Bronchial epithelial cell (primary cell): Measurements from ENCODE around the gene ITGA4. TPM values are rescaled to one million over a fixed set of nuclear protein-coding genes. Genes with fewer than 3 reads are reported as not detected.
A peak's percentile ranks its signal among the peaks of the same experiment; 100 is the strongest.

Source experiments
- DNase-seq: peaks from one replicate; pipeline ENCODE4 v3.0.0-alpha.2; 2010; ENCODE audit warnings: low read depth
- FAIRE-seq: peaks from 2 replicates; lab custom pipeline; 2011; peaks lifted over from hg19 to GRCh38; lab: Jason Lieb, UNC
- H3K27me3 ChIP-seq: 2 replicates; pipeline ENCODE4 v1.5.1; 2011; ENCODE audit warnings: low read length; ENCODE audit not compliant: control insufficient read depth, insufficient read depth
- H3K36me3 ChIP-seq: 2 replicates; pipeline ENCODE4 v1.5.1; 2011; ENCODE audit warnings: low read length; ENCODE audit not compliant: control insufficient read depth, insufficient read depth
- H3K4me3 ChIP-seq: 2 replicates; pipeline ENCODE4 v1.5.1; 2011; ENCODE audit warnings: mild to moderate bottlenecking, low read depth, low read length, control low read depth
- CTCF ChIP-seq: IDR thresholded peaks from 2 replicates; pipeline ENCODE4 v1.5.1; 2011; ENCODE audit warnings: mild to moderate bottlenecking, moderate library complexity, low read length, control low read depth, inconsistent platforms; ENCODE audit not compliant: insufficient read depth, severe bottlenecking
- total RNA-seq: library from RNA; depleted of rRNA; stranded (reverse); fragments of >200 nt; gene quantifications from 2 replicates; pipeline ENCODE4 v1.2.1, GENCODE V29; 2014

ITGA4 gene
- total RNA-seq, 1 donor from 2014 or later = 0.79 TPM

- FAIRE-seq (no peak), DNase-seq (peak; percentile 33)
- Histone ChIP-seq H3K4me3 (no peak overlapping the region), H3K27me3 (no peaks in the 10 kb centered on the region), H3K36me3 (no peaks in the 10 kb centered on the region)
- peak; percentile 1 for TF ChIP-seq CTCF
Measured at GRCh38 chr2:181570833-181571661, 113.9 kb downstream of the ITGA4 start.

- Histone ChIP-seq H3K36me3 (no peaks in the 10 kb centered on the region), H3K4me3 (no peak overlapping the region), H3K27me3 (no peaks in the 10 kb centered on the region)
- FAIRE-seq = no peak
- peak; percentile 42 for TF ChIP-seq CTCF
- peak; percentile 45 for DNase-seq
Measured at GRCh38 chr2:181573140-181573736, 116.1 kb downstream of the ITGA4 start.

GRCh38 chr2:181574321-181574720 lies 117.1 kb downstream of the ITGA4 start:
- DNase-seq (no peak), FAIRE-seq (no peak)

GRCh38 chr2:181575024-181575649 lies 118.0 kb downstream of the ITGA4 start:
- Histone ChIP-seq H3K27me3 (no peaks in the 10 kb centered on the region), H3K36me3 (no peaks in the 10 kb centered on the region), H3K4me3 (no peak overlapping the region)
- FAIRE-seq = peak; percentile 99
- no peak for TF ChIP-seq CTCF
- DNase-seq = peak; percentile 3

More at GRCh38 chr2:181574321-181574720, 117.1 kb downstream of the ITGA4 start:
- Histone ChIP-seq H3K27me3 (no peaks in the 10 kb centered on the region), H3K36me3 (no peaks in the 10 kb centered on the region), H3K4me3 (no peak overlapping the region)
- no peak for TF ChIP-seq CTCF

GRCh38 chr2:181575650-181576025 lies 118.5 kb downstream of the ITGA4 start:
- no peaks in the 10 kb centered on the region for H3K36me3 ChIP-seq

More at GRCh38 chr2:181575650-181576025, 118.5 kb downstream of the ITGA4 start:
- no peaks in the 10 kb centered on the region for H3K27me3 ChIP-seq
- no peak overlapping the region for H3K4me3 ChIP-seq
- FAIRE-seq = no peak
- TF ChIP-seq CTCF = no peak
- peak; percentile 1 for DNase-seq
